HepG2 (cell line): Measurements from ENCODE around the gene SMYD5. TPM values are rescaled to one million over a fixed set of nuclear protein-coding genes. Genes with fewer than 3 reads are reported as not detected.

Experiments
- AKAP8 ChIP-seq: sonication (generic); formaldehyde crosslinking; IDR thresholded peaks from 2 replicates; pipeline ENCODE4 v1.5.1; 2020; ENCODE audit warnings: mild to moderate bottlenecking, missing genetic modification reagents
- FOSL2 ChIP-seq: sonication (generic); formaldehyde crosslinking; IDR thresholded peaks from 2 replicates; pipeline ENCODE4 v1.4.0; 2020; ENCODE audit warnings: missing genetic modification reagents
- FOXC1 ChIP-seq: sonication (generic); formaldehyde crosslinking; IDR thresholded peaks from 2 replicates; pipeline ENCODE4 v1.8.0; 2022; ENCODE audit warnings: mild to moderate bottlenecking, missing genetic modification reagents, borderline replicate concordance
- HNF4G ChIP-seq, 2 experiments: sonication (generic) in 1 of 2; formaldehyde crosslinking in 1 of 2; IDR thresholded peaks; 2 replicates each; pipeline versions ENCODE4 v1.4.0 to v1.6.1; 2011 to 2020; ENCODE audit warnings: borderline replicate concordance in 2 of 2, low read depth in 2 of 2, mild to moderate bottlenecking in 2 of 2, low read length in 1 of 2, missing genetic modification reagents in 1 of 2, moderate library complexity in 1 of 2
- ZMYM4 ChIP-seq: sonication (generic); formaldehyde crosslinking; IDR thresholded peaks from 2 replicates; pipeline ENCODE4 v1.8.1; 2023; ENCODE audit warnings: mild to moderate bottlenecking, missing genetic modification reagents
- ZNF556 ChIP-seq: sonication (generic); formaldehyde crosslinking; IDR thresholded peaks from 2 replicates; pipeline ENCODE4 v1.4.0; 2020; ENCODE audit warnings: mild to moderate bottlenecking, missing genetic modification reagents, borderline replicate concordance
- ZNF619 ChIP-seq: sonication (generic); formaldehyde crosslinking; IDR thresholded peaks from 2 replicates; pipeline ENCODE4 v1.4.0; 2020; ENCODE audit warnings: mild to moderate bottlenecking, missing genetic modification reagents
- polyA plus RNA-seq, 8 experiments: library from polyadenylated mRNA; depleted of rRNA in 3 of 8; stranded (reverse) in 7 of 8; unstranded in 1 of 8; fragments of >200 nt; fragmentation: Illumina TruSeq in 4 of 8; extraction: Trizol in 4 of 8; gene quantifications; 2 replicates each; pipeline versions ENCODE4 v1.2.1 to v1.2.3, GENCODE V29; 2011 to 2016; ENCODE audit warnings: low read depth in 4 of 8, missing spikeins in 1 of 8, mixed read lengths in 1 of 8; ENCODE audit not compliant: insufficient read depth in 1 of 8
- total RNA-seq, 5 experiments: library from RNA; depleted of rRNA; stranded (reverse); fragments of >200 nt; fragmentation: Illumina TruSeq; extraction: Trizol; gene quantifications; 2 replicates each; pipeline ENCODE4 v1.2.3, GENCODE V29; 2016; ENCODE audit warnings: low read depth in 1 of 5
- TF ChIP-seq, protein P1 (sequence below): fragments of 450-650 bp; IDR thresholded peaks from 2 replicates; pipeline ENCODE4 v1.6.1; 2016
- TF ChIP-seq, protein P2 (sequence below): sonication (generic); formaldehyde crosslinking; IDR thresholded peaks from 2 replicates; pipeline ENCODE4 v1.4.0; 2020; ENCODE audit warnings: mild to moderate bottlenecking, missing genetic modification reagents
- TF ChIP-seq, protein P3 (sequence below): sonication (generic); formaldehyde crosslinking; IDR thresholded peaks from 2 replicates; pipeline ENCODE4 v1.5.0; 2020; ENCODE audit warnings: mild to moderate bottlenecking, missing genetic modification reagents
- TF ChIP-seq, protein P4 (sequence below): sonication (generic); formaldehyde crosslinking; IDR thresholded peaks from 2 replicates; pipeline ENCODE4 v1.5.0; 2020; ENCODE audit warnings: mild to moderate bottlenecking, missing genetic modification reagents, moderate library complexity

SMYD5 gene
- total and polyA plus RNA-seq, 2 of the 13 experiments (the other 11 are each of a cell fraction or from before 2014, with no cell fraction given), result 55.8 to 70.4 TPM

DNA sequence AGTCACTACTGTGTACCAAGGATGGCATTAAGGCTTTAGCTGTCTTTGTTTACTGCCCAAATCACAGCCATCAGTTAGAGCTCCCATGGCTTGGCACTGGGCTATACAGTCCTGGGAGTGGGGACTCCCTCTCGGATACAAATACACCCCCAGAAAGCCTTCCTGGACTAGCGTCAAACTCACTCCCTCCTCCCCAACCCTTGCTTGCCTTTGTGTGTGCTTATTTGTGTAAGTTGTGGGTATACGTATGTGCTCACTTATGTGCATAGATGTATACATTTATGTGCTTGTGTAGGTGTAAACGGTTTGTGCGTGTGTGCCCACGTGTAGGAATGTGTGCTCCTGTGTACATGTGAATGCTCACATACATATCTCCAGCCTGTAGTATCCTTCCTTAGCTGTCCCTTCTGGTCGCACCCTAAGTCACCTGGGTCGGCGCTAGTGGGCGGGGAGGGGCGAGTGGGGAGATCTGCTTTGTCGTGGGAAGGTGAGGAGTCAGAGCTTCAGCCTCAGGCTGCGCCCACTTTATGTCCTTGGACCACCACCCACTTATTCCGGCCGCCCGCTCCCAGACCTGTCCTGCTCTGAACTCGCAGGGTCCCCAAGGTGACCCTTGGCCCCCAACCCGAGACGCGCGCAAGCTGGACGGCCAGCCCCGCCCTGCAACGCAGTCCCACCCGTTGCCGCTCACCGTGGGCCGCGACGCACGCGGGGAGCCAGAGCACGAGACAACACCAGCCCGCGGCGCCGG lies 18.5 kb downstream of the SMYD5 start (continued):
- TF ChIP-seq, protein P1, sequence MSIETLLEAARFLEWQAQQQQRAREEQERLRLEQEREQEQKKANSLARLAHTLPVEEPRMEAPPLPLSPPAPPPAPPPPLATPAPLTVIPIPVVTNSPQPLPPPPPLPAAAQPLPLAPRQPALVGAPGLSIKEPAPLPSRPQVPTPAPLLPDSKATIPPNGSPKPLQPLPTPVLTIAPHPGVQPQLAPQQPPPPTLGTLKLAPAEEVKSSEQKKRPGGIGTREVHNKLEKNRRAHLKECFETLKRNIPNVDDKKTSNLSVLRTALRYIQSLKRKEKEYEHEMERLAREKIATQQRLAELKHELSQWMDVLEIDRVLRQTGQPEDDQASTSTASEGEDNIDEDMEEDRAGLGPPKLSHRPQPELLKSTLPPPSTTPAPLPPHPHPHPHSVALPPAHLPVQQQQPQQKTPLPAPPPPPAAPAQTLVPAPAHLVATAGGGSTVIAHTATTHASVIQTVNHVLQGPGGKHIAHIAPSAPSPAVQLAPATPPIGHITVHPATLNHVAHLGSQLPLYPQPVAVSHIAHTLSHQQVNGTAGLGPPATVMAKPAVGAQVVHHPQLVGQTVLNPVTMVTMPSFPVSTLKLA, result peak; percentile 61
- TF ChIP-seq FOSL2 (CRISPR knock-in tag), result no peak
- TF ChIP-seq, protein P2, sequence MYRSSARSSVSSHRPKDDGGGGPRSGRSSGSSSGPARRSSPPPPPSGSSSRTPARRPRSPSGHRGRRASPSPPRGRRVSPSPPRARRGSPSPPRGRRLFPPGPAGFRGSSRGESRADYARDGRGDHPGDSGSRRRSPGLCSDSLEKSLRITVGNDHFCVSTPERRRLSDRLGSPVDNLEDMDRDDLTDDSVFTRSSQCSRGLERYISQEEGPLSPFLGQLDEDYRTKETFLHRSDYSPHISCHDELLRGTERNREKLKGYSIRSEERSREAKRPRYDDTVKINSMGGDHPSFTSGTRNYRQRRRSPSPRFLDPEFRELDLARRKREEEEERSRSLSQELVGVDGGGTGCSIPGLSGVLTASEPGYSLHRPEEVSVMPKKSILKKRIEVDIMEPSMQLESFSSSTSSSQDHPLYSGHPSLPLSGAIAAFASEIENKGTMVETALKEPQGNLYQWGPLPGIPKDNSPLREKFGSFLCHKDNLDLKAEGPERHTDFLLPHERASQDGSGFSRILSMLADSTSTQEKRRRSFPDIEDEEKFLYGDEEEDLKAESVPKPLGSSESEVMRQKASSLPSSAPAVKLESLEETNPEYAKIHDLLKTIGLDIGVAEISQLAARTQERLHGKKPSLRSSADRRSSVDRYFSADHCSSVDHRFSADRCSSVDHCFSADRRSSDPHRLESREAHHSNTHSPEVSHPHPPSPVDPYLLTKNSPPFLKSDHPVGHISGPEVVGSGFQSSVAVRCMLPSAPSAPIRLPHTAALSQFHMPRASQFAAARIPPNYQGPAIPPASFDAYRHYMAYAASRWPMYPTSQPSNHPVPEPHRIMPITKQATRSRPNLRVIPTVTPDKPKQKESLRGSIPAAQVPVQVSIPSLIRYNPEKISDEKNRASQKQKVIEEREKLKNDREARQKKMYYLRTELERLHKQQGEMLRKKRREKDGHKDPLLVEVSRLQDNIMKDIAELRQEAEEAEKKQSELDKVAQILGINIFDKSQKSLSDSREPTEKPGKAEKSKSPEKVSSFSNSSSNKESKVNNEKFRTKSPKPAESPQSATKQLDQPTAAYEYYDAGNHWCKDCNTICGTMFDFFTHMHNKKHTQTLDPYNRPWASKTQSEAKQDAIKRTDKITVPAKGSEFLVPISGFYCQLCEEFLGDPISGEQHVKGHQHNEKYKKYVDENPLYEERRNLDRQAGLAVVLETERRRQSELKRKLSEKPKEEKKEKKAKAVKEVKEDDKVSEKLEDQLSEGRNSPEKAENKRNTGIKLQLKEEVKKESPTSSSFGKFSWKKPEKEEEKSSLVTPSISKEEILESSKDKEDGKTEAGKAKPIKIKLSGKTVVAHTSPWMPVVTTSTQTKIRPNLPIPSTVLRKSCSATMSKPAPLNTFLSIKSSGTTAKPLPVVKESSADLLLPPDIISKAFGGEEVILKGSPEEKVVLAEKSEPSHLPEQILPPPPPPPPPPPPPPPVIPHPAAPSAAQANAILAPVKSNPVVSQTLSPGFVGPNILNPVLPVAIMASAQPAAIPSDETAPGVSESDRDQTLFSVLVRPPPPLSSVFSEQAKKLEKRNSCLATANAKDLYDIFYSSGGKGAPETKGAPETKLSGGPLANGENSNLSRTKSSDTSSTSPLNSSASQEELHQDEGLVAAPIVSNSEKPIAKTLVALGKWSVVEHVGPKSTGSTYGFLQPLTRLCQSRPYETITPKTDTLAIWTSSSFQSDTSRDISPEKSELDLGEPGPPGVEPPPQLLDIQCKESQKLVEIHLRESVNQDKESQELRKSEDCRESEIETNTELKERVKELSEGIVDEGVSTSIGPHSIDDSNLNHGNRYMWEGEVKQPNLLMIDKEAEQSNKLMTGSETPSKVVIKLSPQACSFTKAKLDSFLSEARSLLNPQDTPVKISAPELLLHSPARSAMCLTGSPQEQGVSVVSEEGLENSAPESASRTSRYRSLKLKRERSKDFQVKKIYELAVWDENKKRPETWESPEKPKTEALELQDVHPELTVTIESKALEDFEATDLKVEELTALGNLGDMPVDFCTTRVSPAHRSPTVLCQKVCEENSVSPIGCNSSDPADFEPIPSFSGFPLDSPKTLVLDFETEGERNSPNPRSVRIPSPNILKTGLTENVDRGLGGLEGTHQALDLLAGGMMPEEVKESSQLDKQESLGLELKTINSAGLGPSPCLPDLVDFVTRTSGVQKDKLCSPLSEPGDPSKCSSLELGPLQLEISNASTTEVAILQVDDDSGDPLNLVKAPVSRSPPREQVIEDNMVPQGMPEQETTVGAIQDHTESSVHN (CRISPR knock-in tag), result 0 out of 2 replicates have a peak, but pooled peaks have one; percentile 38
- TF ChIP-seq FOXC1 (CRISPR knock-in tag), result 0 out of 2 replicates have a peak, but pooled peaks have one; percentile 9
- 0 out of 2 replicates have a peak, but pooled peaks have one; percentile 14 for TF ChIP-seq ZNF619 (CRISPR knock-in tag)
- TF ChIP-seq, protein P3, sequence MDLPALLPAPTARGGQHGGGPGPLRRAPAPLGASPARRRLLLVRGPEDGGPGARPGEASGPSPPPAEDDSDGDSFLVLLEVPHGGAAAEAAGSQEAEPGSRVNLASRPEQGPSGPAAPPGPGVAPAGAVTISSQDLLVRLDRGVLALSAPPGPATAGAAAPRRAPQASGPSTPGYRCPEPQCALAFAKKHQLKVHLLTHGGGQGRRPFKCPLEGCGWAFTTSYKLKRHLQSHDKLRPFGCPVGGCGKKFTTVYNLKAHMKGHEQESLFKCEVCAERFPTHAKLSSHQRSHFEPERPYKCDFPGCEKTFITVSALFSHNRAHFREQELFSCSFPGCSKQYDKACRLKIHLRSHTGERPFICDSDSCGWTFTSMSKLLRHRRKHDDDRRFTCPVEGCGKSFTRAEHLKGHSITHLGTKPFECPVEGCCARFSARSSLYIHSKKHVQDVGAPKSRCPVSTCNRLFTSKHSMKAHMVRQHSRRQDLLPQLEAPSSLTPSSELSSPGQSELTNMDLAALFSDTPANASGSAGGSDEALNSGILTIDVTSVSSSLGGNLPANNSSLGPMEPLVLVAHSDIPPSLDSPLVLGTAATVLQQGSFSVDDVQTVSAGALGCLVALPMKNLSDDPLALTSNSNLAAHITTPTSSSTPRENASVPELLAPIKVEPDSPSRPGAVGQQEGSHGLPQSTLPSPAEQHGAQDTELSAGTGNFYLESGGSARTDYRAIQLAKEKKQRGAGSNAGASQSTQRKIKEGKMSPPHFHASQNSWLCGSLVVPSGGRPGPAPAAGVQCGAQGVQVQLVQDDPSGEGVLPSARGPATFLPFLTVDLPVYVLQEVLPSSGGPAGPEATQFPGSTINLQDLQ, result 0 out of 2 replicates have a peak, but pooled peaks have one; percentile 11
- 0 out of 2 replicates have a peak, but pooled peaks have one; percentile 8 for TF ChIP-seq ZNF556 (CRISPR knock-in tag)
- TF ChIP-seq, protein P4, sequence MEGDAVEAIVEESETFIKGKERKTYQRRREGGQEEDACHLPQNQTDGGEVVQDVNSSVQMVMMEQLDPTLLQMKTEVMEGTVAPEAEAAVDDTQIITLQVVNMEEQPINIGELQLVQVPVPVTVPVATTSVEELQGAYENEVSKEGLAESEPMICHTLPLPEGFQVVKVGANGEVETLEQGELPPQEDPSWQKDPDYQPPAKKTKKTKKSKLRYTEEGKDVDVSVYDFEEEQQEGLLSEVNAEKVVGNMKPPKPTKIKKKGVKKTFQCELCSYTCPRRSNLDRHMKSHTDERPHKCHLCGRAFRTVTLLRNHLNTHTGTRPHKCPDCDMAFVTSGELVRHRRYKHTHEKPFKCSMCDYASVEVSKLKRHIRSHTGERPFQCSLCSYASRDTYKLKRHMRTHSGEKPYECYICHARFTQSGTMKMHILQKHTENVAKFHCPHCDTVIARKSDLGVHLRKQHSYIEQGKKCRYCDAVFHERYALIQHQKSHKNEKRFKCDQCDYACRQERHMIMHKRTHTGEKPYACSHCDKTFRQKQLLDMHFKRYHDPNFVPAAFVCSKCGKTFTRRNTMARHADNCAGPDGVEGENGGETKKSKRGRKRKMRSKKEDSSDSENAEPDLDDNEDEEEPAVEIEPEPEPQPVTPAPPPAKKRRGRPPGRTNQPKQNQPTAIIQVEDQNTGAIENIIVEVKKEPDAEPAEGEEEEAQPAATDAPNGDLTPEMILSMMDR (CRISPR knock-in tag), result peak; percentile 33
- no peak for TF ChIP-seq AKAP8
- TF ChIP-seq ZMYM4 (CRISPR knock-in tag), result no peak
- peak; percentile 59 for TF ChIP-seq HNF4G (IDR thresholded peaks at IDR 0.05; ENCODE audit: borderline replicate concordance, low read depth, low read length)
- TF ChIP-seq HNF4G (CRISPR knock-in tag; IDR thresholded peaks at IDR 0.05; ENCODE audit: borderline replicate concordance, low read depth), result peak; percentile 76; the same call in 1 of the 2 replicates
